GM12801 (cell line): Measurements from ENCODE around the gene SLK.

Source experiments
- CTCF ChIP-seq: IDR thresholded peaks from one replicate; pipeline ENCODE4 v1.5.1; 2011; ENCODE audit warnings: control low read depth; ENCODE audit not compliant: insufficient read length; ENCODE audit errors: extremely low read depth

Gene SLK

GRCh38 chr10:104043185-104043830 is 76.4 kb downstream of the SLK start:
- no peak for TF ChIP-seq CTCF

- no peak for TF ChIP-seq CTCF
These were observed 76.9 kb downstream of the SLK start for GRCh38 chr10:104043854-104044253.

GRCh38 chr10:104045151-104046089 is 78.5 kb downstream of the SLK start:
- TF ChIP-seq CTCF: no peak

GRCh38 chr10:104046651-104047050 is 79.7 kb downstream of the SLK start:
- TF ChIP-seq CTCF: no peak

- TF ChIP-seq CTCF: no peak
These were observed 82.7 kb downstream of the SLK start for GRCh38 chr10:104049504-104050250.

GRCh38 chr10:104052431-104052830 is 85.5 kb downstream of the SLK start:
- TF ChIP-seq CTCF: no peak

GRCh38 chr10:104053201-104053600 is 86.3 kb downstream of the SLK start:
- no peak for TF ChIP-seq CTCF
